HUES6 (cell line): ENCODE measurements around the gene DUOXA2.

Source experiments
- H3K27ac ChIP-seq: 2 replicates; pipeline ENCODE4 v1.7.0; 2013; ENCODE audit warnings: low read depth, mild to moderate bottlenecking, low read length, inconsistent platforms
- H3K27me3 ChIP-seq: 2 replicates; pipeline ENCODE4 v1.6.1; 2013; ENCODE audit warnings: low read length; ENCODE audit not compliant: control insufficient read depth, insufficient read depth
- H3K36me3 ChIP-seq: 2 replicates; pipeline ENCODE4 v1.6.1; 2013; ENCODE audit warnings: low read length; ENCODE audit not compliant: control insufficient read depth, insufficient read depth
- H3K4me1 ChIP-seq: 2 replicates; pipeline ENCODE4 v1.6.1; 2013; ENCODE audit warnings: low read length; ENCODE audit not compliant: control insufficient read depth, insufficient read depth
- H3K4me3 ChIP-seq: 2 replicates; pipeline ENCODE4 v1.5.1; 2013; ENCODE audit warnings: low read depth, low read length
- H3K9ac ChIP-seq: one replicate; pipeline ENCODE4 v1.6.1; 2013; ENCODE audit warnings: mild to moderate bottlenecking, low read length
- H3K9me3 ChIP-seq: 2 replicates; pipeline ENCODE4 v1.6.1; 2013; ENCODE audit warnings: low read depth, low read length; ENCODE audit not compliant: control insufficient read depth, insufficient read depth

Gene DUOXA2

GRCh38 chr15:45118131-45118588, 4.0 kb downstream of the DUOXA2 start:
- peaks cover 26% of the 10 kb centered on the region for H3K4me1 ChIP-seq
- peak overlapping the region; percentile 31; the same call in 1 of the 2 replicates for H3K4me3 ChIP-seq
- no peak overlapping the region for H3K27ac ChIP-seq
- H3K9me3 ChIP-seq: no peaks in the 10 kb centered on the region
- H3K27me3 ChIP-seq: peaks cover 90% of the 10 kb centered on the region
- no peak overlapping the region for H3K9ac ChIP-seq
- H3K36me3 ChIP-seq: no peaks in the 10 kb centered on the region

- no peak overlapping the region for H3K4me3 ChIP-seq
- H3K9me3 ChIP-seq: no peaks in the 10 kb centered on the region
- H3K9ac ChIP-seq: no peak overlapping the region
- no peak overlapping the region for H3K27ac ChIP-seq
- peaks cover 90% of the 10 kb centered on the region for H3K27me3 ChIP-seq
- H3K4me1 ChIP-seq: peaks cover 18% of the 10 kb centered on the region
- H3K36me3 ChIP-seq: no peaks in the 10 kb centered on the region
These were observed 4.9 kb downstream of the DUOXA2 start for GRCh38 chr15:45118996-45119395.

DNA sequence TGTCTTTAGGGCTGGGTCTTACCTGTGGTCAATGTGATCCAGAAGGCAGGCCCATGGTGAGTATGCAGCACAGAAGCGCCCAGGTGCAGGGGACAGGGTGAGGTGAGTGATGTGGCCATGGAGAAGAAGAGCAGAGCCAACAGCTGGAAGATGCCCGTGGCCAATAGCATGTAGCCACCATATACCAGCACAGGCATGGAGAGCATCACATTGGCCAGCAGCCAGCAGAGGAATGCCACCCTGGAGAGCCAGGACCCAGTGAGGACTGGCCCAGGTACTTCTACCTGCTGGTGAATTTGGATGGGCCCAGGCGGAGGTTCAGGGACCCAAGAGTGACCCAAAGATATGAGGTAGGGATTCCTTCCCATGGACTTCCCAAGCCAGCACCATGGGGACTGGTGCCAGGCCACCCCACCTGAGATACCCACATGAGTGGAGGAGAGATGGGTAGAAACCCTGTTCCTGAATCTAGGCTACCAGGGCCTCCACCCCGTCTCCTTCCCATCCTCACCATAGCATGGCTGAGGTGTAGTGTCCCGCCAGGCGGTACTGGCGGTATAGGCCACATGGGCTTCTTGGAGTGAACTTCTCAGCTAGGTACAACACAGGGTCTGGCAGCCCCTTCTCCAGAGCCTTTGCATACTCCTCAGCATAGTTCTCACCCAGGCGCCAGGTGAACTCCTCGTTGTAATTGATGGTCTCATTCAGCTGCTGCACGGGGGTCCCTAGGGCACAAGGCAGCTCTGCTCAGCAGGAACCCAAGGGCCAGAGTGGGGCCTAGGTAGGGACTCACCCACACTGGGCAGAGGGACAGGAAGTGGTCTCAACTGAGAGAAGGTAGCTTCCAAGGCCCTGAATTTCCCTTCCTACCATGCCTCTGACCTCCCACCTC, 6.2 kb downstream of the DUOXA2 start:
- Histone ChIP-seq H3K4me1 (peaks cover 11% of the 10 kb centered on the region; the same call in 1 of the 2 replicates), H3K4me3 (no peak overlapping the region), H3K9me3 (no peaks in the 10 kb centered on the region), H3K36me3 (no peaks in the 10 kb centered on the region), H3K27me3 (peaks cover 88% of the 10 kb centered on the region), H3K27ac (no peak overlapping the region), H3K9ac (no peak overlapping the region)

GRCh38 chr15:45121020-45121419, 6.9 kb downstream of the DUOXA2 start:
- Histone ChIP-seq H3K9me3 (no peaks in the 10 kb centered on the region), H3K4me1 (peaks cover 11% of the 10 kb centered on the region; the same call in 1 of the 2 replicates), H3K9ac (no peak overlapping the region), H3K27me3 (peaks cover 88% of the 10 kb centered on the region), H3K27ac (no peak overlapping the region), H3K36me3 (no peaks in the 10 kb centered on the region), H3K4me3 (no peak overlapping the region)

- Histone ChIP-seq H3K4me3 (no peak overlapping the region), H3K4me1 (peaks cover 7% of the 10 kb centered on the region; the same call in 1 of the 2 replicates), H3K9ac (no peak overlapping the region), H3K27ac (no peak overlapping the region), H3K9me3 (no peaks in the 10 kb centered on the region), H3K36me3 (no peaks in the 10 kb centered on the region), H3K27me3 (peaks cover 88% of the 10 kb centered on the region)
These were observed 7.7 kb downstream of the DUOXA2 start for GRCh38 chr15:45121706-45122417.

- Histone ChIP-seq H3K36me3 (no peaks in the 10 kb centered on the region), H3K27ac (no peak overlapping the region), H3K27me3 (peaks cover 88% of the 10 kb centered on the region), H3K4me1 (peaks cover 5% of the 10 kb centered on the region; the same call in 1 of the 2 replicates), H3K4me3 (no peak overlapping the region), H3K9ac (no peak overlapping the region), H3K9me3 (no peaks in the 10 kb centered on the region)
These were observed 8.6 kb downstream of the DUOXA2 start for GRCh38 chr15:45122719-45123118.

GRCh38 chr15:45123397-45123796, 9.3 kb downstream of the DUOXA2 start:
- Histone ChIP-seq H3K36me3 (no peaks in the 10 kb centered on the region), H3K27ac (no peak overlapping the region), H3K9ac (no peak overlapping the region), H3K9me3 (no peaks in the 10 kb centered on the region), H3K4me3 (no peak overlapping the region), H3K27me3 (peaks cover 88% of the 10 kb centered on the region), H3K4me1 (peaks cover 3% of the 10 kb centered on the region; the same call in 1 of the 2 replicates)

DNA sequence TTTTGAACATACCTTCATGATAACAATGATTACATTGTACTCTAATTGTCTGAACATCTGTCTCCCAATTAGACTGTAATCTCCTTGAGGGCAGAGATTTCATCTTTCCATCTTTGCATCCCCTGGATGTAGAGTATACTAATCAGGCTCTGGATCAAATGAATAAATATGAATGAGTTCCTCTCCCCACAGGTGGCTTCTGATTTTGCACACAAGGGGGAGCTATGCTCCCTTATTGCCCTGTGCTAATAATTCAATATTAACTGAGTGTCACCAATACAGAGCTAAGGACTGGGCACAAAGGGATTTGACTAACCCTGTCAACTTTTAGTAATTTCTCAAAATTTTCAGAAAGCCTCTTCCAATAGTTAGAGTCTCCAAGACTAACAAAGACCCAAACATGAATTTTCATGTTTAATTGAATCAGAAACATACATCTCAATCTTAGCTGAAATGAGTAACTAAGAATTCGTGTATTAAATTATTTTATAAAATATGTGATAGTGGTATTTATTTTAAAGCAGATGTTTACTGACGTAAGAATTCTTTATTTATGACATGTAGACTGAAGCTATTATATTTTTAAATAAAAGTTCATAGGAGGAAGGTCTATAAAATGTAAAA, 12.5 kb downstream of the DUOXA2 start:
- H3K4me3 ChIP-seq: no peak overlapping the region
- peaks cover 11% of the 10 kb centered on the region; the same call in 1 of the 2 replicates for H3K4me1 ChIP-seq
- H3K9me3 ChIP-seq: no peaks in the 10 kb centered on the region
- no peak overlapping the region for H3K27ac ChIP-seq
- no peak overlapping the region for H3K9ac ChIP-seq
- H3K36me3 ChIP-seq: no peaks in the 10 kb centered on the region
- H3K27me3 ChIP-seq: peaks cover 93% of the 10 kb centered on the region

DNA sequence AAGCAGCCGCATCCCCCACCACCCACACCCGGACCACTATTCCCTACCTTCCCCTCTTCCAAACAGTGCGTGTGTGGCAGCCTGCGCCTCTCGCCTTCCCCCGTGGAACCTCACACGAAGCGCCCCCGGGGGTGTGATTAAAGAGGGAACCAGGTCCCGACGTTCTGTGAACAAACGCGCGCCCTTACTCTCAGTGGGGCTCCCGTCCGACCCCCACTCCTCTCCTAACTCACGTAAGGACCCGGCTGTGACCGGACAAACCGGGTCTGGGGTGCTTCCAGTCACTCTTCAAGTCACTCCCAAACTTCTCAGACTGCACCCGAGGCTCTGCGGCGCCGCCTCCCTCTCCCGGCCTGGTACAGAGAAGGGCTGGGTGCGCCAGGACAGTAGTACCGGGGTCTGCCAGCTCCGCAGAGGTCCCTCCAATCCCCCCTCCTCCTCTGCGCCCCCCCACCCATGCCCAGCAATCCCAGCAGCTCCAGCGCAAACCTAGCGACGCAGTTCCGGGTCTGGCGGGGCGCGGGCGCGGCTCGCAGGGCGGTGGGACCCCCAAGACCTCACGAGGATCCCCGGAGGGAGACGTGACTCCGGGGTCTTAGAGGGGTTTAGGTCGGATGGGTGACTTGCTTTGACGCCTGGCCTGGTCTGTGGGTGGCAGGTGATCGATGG, 15.0 kb downstream of the DUOXA2 start:
- Histone ChIP-seq H3K4me3 (peak overlapping the region; percentile 84), H3K9me3 (no peaks in the 10 kb centered on the region), H3K27ac (no peak overlapping the region), H3K36me3 (no peaks in the 10 kb centered on the region), H3K27me3 (peaks cover 98% of the 10 kb centered on the region), H3K4me1 (peaks cover 8% of the 10 kb centered on the region; the same call in 1 of the 2 replicates), H3K9ac (no peak overlapping the region)

DNA sequence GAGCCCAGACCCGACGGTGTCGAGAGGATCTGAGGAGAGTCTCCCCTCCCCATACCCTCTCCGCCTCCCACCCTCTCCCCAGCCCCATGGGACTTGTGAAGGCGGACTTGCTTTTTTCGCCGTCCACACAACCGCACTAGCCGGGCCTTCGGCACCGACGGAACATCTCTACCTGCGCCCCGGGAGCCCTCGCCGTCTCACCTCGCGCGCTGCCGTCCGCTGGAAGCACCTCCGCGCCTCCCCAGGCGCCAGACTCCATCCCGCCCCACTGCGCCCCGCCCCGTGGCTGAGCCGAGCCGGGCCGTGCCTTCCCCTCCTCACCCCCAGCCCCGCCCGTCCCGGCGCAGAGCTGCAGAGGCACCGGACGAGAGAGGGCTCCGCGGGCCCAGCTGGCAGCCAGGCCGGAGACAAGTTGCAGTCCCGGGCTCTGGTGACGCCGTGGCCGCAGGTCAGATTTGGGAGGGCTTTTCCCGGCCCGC, 15.6 kb downstream of the DUOXA2 start, which contains the start of the genes DUOX1 and DUOXA1:
Gene DUOX1, plus strand, starts transcription at position 344 of the 479 bp plus-strand sequence. CDS start 1,973 bp downstream, outside the sequence.
Gene DUOXA1, minus strand, starts transcription at position 229 of the 479 bp plus-strand sequence. CDS start 6,865 bp downstream, outside the sequence.
- Histone ChIP-seq H3K36me3 (no peaks in the 10 kb centered on the region), H3K4me3 (peak within 1 kb of the TSS; percentile 84), H3K27me3 (peaks cover 100% of the 10 kb centered on the region), H3K27ac (no peak within 1 kb of the TSS), H3K9me3 (no peaks in the 10 kb centered on the region), H3K9ac (no peak within 1 kb of the TSS), H3K4me1 (peaks cover 8% of the 10 kb centered on the region; the same call in 1 of the 2 replicates)
